PC-3 (cell line): ENCODE results near the gene MAN1B1.

Experiments used
- CTCF ChIP-seq: fragments of 300-600 bp; sonication (generic); conservative IDR thresholded peaks from 2 replicates; pipeline ENCODE4 v1.5.1; 2017; ENCODE audit warnings: antibody characterized with exemption, low read depth, mild to moderate bottlenecking, low read length
- EZH2phosphoT487 ChIP-seq: fragments of 300-600 bp; sonication (generic); IDR thresholded peaks from 2 replicates; pipeline ENCODE4 v1.6.1; 2018; ENCODE audit warnings: mild to moderate bottlenecking, antibody characterized with exemption, low read length, borderline replicate concordance

- TF ChIP-seq CTCF: no peak
- no peak for TF ChIP-seq EZH2phosphoT487
These were observed 63.3 kb downstream of the MAN1B1 start for GRCh38 chr9:137149942-137150616.
